Thyroid gland (tissue), 4 donors: ENCODE measurements around the gene AFF2.

Experiments used
- POLR2A ChIP-seq, 2 donors: fragments of 450-650 bp; IDR thresholded peaks; one replicate each; pipeline ENCODE4 v1.6.1; 2017; ENCODE audit warnings: antibody characterized with exemption in 2 of 2, mild to moderate bottlenecking in 2 of 2, moderate library complexity in 1 of 2
- TF ChIP-seq, protein P1 (sequence below), 6 experiments: fragments of 200-600 bp in 3 of 6; fragments of 450-650 bp in 3 of 6; sonication (generic) in 3 of 6; IDR thresholded peaks; one replicate each; pipeline ENCODE4 v1.5.1; 2016 to 2019; ENCODE audit warnings: antibody characterized with exemption in 6 of 6, mild to moderate bottlenecking in 2 of 6, inconsistent platforms in 1 of 6, moderate library complexity in 1 of 6

DNA sequence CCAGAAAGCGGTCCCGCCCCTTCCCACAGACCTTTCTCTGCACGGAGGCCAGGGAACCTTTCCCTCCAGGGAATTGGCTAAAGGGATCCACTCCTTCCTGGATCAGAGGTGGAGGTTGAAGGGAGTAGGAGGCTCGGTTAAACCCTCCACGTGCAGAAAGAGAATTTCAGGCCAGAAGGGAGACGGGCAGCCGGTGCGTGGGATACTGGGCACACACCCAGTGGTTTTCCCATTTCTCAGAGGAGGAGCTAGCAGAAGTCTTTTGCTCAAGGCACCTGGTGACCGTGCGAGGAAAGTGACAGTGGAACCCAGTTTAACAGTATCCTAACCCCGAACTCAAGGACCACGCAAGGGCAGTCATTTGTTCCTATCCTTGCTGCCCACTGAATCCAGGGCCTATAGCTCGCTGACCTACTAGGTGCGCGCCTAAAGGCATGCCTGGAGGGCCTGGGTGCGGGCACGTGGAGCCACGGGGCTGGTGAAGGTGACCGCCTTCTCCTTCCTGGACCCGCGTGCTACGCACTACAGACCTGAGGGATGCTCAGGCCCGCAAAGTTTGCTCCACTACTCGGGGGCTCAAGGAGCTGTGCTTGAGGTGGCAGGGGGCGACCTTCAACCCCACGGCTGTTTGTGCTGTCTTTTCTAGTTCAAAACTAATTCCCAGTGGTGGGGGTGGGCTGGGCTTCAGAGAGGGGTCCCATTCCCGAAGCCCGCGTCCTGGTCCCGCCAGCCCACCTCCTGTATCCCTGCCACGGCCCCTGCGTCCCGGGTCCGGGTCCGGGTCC is 587 bp upstream of the AFF2 start:
- TF ChIP-seq POLR2A (IDR thresholded peaks at IDR 0.05), result no peak
- TF ChIP-seq, protein P1, sequence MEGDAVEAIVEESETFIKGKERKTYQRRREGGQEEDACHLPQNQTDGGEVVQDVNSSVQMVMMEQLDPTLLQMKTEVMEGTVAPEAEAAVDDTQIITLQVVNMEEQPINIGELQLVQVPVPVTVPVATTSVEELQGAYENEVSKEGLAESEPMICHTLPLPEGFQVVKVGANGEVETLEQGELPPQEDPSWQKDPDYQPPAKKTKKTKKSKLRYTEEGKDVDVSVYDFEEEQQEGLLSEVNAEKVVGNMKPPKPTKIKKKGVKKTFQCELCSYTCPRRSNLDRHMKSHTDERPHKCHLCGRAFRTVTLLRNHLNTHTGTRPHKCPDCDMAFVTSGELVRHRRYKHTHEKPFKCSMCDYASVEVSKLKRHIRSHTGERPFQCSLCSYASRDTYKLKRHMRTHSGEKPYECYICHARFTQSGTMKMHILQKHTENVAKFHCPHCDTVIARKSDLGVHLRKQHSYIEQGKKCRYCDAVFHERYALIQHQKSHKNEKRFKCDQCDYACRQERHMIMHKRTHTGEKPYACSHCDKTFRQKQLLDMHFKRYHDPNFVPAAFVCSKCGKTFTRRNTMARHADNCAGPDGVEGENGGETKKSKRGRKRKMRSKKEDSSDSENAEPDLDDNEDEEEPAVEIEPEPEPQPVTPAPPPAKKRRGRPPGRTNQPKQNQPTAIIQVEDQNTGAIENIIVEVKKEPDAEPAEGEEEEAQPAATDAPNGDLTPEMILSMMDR (IDR thresholded peaks at IDR 0.05), result no peak
